HepG2 (cell line): ENCODE data around the gene KCNQ1OT1. TPM values are rescaled to one million over a fixed set of nuclear protein-coding genes. Genes with fewer than 3 reads are reported as not detected.
A peak's percentile ranks its signal among the peaks of the same experiment; 100 is the strongest.

Source experiments
- DMAP1 ChIP-seq: IDR thresholded peaks from 2 replicates; pipeline ENCODE4 v1.6.1; 2016
- EEA1 ChIP-seq: sonication (generic); formaldehyde crosslinking; IDR thresholded peaks from 2 replicates; pipeline ENCODE4 v1.5.1; 2020; ENCODE audit warnings: mild to moderate bottlenecking, missing genetic modification reagents, borderline replicate concordance
- KDM3A ChIP-seq: IDR thresholded peaks from 2 replicates; pipeline ENCODE4 v1.6.1; 2018; ENCODE audit warnings: low read depth, missing compliant biosample characterization
- KLF6 ChIP-seq: IDR thresholded peaks from 2 replicates; pipeline ENCODE4 v1.8.0; 2016; ENCODE audit warnings: missing biosample characterization, missing genetic modification reagents
- PAF1 ChIP-seq: IDR thresholded peaks from 2 replicates; pipeline ENCODE4 v1.6.1; 2016; ENCODE audit warnings: missing genetic modification reagents, missing compliant biosample characterization
- PAWR ChIP-seq: sonication (generic); formaldehyde crosslinking; IDR thresholded peaks from 2 replicates; pipeline ENCODE4 v1.4.0; 2020; ENCODE audit warnings: missing genetic modification reagents, mild to moderate bottlenecking, borderline replicate concordance
- POLR2AphosphoS5 ChIP-seq: IDR thresholded peaks from 2 replicates; pipeline ENCODE4 v1.6.1; 2012; ENCODE audit warnings: low read depth, low read length
- RCOR2 ChIP-seq: IDR thresholded peaks from 2 replicates; pipeline ENCODE4 v1.6.1; 2016; ENCODE audit warnings: missing biosample characterization, missing genetic modification reagents
- SP2 ChIP-seq: sonication (generic); formaldehyde crosslinking; IDR thresholded peaks from 2 replicates; pipeline ENCODE4 v1.5.1; 2020; ENCODE audit warnings: mild to moderate bottlenecking, missing genetic modification reagents
- STAG1 ChIP-seq: sonication (generic); formaldehyde crosslinking; IDR thresholded peaks from 2 replicates; pipeline ENCODE4 v1.4.0; 2020; ENCODE audit warnings: missing genetic modification reagents
- U2AF1 ChIP-seq: fragments of 200-400 bp; formaldehyde crosslinking; optimal IDR thresholded peaks from 2 replicates; pipeline ENCODE3; 2017; ENCODE audit warnings: mild to moderate bottlenecking, low read depth, low read length
- WIZ ChIP-seq: sonication (generic); formaldehyde crosslinking; IDR thresholded peaks from 2 replicates; pipeline ENCODE4 v1.5.1; 2020; ENCODE audit warnings: mild to moderate bottlenecking, missing genetic modification reagents
- ZBTB8A ChIP-seq: sonication (generic); formaldehyde crosslinking; IDR thresholded peaks from 2 replicates; pipeline ENCODE4 v1.4.0; 2020; ENCODE audit warnings: mild to moderate bottlenecking, low read depth, missing genetic modification reagents, borderline replicate concordance
- ZNF101 ChIP-seq: sonication (generic); formaldehyde crosslinking; IDR thresholded peaks from 2 replicates; pipeline ENCODE4 v1.4.0; 2020; ENCODE audit warnings: mild to moderate bottlenecking, low read depth, missing genetic modification reagents, borderline replicate concordance
- ZNF773 ChIP-seq: sonication (generic); formaldehyde crosslinking; IDR thresholded peaks from 2 replicates; pipeline ENCODE4 v1.4.0; 2020; ENCODE audit warnings: missing genetic modification reagents, borderline replicate concordance
- polyA plus RNA-seq, 8 experiments: library from polyadenylated mRNA; depleted of rRNA in 3 of 8; stranded (reverse) in 7 of 8; unstranded in 1 of 8; fragments of >200 nt; fragmentation: Illumina TruSeq in 4 of 8; extraction: Trizol in 4 of 8; gene quantifications; 2 replicates each; pipeline versions ENCODE4 v1.2.1 to v1.2.3, GENCODE V29; 2011 to 2016; ENCODE audit warnings: low read depth in 4 of 8, missing spikeins in 1 of 8, mixed read lengths in 1 of 8; ENCODE audit not compliant: insufficient read depth in 1 of 8
- total RNA-seq, 5 experiments: library from RNA; depleted of rRNA; stranded (reverse); fragments of >200 nt; fragmentation: Illumina TruSeq; extraction: Trizol; gene quantifications; 2 replicates each; pipeline ENCODE4 v1.2.3, GENCODE V29; 2016; ENCODE audit warnings: low read depth in 1 of 5
- TF ChIP-seq, protein P1 (sequence below): sonication (generic); formaldehyde crosslinking; IDR thresholded peaks from 2 replicates; pipeline ENCODE4 v1.5.0; 2020; ENCODE audit warnings: missing genetic modification reagents
- TF ChIP-seq, protein P2 (sequence below): sonication (generic); formaldehyde crosslinking; IDR thresholded peaks from 2 replicates; pipeline ENCODE4 v1.8.1; 2022; ENCODE audit warnings: low read depth, mild to moderate bottlenecking, missing genetic modification reagents
- TF ChIP-seq, protein P3 (sequence below): sonication (generic); formaldehyde crosslinking; IDR thresholded peaks from 2 replicates; pipeline ENCODE4 v1.5.0; 2020; ENCODE audit warnings: missing genetic modification reagents, mild to moderate bottlenecking, borderline replicate concordance
- TF ChIP-seq, protein P4 (sequence below): sonication (generic); formaldehyde crosslinking; IDR thresholded peaks from 2 replicates; pipeline ENCODE4 v1.8.1; 2023; ENCODE audit warnings: mild to moderate bottlenecking, missing genetic modification reagents
- TF ChIP-seq, protein P5 (sequence below): IDR thresholded peaks from 2 replicates; pipeline ENCODE4 v1.6.1; 2016; ENCODE audit warnings: control low read depth
- TF ChIP-seq, protein P6 (sequence below): sonication (generic); formaldehyde crosslinking; IDR thresholded peaks from 2 replicates; pipeline ENCODE4 v1.5.0; 2020; ENCODE audit warnings: mild to moderate bottlenecking, missing genetic modification reagents

KCNQ1OT1 gene
- total and polyA plus RNA-seq, 2 of the 13 experiments (the other 11 are each of a cell fraction or from before 2014, with no cell fraction given): 1.3 to 18.9 TPM

DNA sequence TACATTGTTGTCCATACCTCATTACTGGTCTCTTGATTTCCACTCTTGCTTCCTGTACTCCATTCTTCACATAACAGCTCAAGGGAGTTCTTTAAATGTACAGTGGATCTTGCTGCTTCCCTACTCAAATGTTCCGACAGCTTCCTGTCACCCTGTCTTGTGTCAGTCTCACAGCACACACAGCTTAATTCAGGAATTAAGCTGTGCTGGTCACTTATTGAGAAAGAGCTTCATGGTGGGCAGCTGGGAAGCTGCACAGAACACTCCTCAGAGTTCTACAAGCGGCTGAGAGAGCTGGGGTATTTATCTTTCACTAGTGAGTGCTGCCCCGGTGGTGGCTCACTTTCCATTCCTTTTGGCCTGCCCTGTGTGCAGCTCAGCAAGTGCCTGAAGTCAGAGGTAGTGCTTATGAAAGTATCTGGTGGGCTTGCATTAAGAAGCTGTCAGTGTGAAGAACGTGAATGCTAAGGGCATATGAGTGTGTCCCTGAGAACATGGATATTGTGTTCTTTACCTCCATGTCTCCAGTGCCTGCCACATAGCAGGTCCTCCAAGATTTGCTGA lies 48.7 kb downstream of the KCNQ1OT1 start (continued):
- TF ChIP-seq ZNF101 (CRISPR knock-in tag): no peak
- TF ChIP-seq ZNF773: no peak
- TF ChIP-seq POLR2AphosphoS5: peak; percentile 55; the same call in 1 of the 2 replicates
- TF ChIP-seq, protein P1, sequence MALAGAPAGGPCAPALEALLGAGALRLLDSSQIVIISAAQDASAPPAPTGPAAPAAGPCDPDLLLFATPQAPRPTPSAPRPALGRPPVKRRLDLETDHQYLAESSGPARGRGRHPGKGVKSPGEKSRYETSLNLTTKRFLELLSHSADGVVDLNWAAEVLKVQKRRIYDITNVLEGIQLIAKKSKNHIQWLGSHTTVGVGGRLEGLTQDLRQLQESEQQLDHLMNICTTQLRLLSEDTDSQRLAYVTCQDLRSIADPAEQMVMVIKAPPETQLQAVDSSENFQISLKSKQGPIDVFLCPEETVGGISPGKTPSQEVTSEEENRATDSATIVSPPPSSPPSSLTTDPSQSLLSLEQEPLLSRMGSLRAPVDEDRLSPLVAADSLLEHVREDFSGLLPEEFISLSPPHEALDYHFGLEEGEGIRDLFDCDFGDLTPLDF (CRISPR knock-in tag): no peak
- no peak for TF ChIP-seq KLF6 (CRISPR knock-in tag)
- TF ChIP-seq PAWR (CRISPR knock-in tag): no peak
- TF ChIP-seq U2AF1: peak; percentile 18
- no peak for TF ChIP-seq ZBTB8A (CRISPR knock-in tag)
- TF ChIP-seq RCOR2 (CRISPR knock-in tag): no peak
- TF ChIP-seq EEA1: no peak
- no peak for TF ChIP-seq KDM3A
- TF ChIP-seq PAF1 (CRISPR knock-in tag): peak; percentile 82; the same call in 1 of the 2 replicates
- no peak for TF ChIP-seq STAG1
- no peak for TF ChIP-seq WIZ (CRISPR knock-in tag)
- no peak for TF ChIP-seq SP2 (CRISPR knock-in tag)
- TF ChIP-seq, protein P2, sequence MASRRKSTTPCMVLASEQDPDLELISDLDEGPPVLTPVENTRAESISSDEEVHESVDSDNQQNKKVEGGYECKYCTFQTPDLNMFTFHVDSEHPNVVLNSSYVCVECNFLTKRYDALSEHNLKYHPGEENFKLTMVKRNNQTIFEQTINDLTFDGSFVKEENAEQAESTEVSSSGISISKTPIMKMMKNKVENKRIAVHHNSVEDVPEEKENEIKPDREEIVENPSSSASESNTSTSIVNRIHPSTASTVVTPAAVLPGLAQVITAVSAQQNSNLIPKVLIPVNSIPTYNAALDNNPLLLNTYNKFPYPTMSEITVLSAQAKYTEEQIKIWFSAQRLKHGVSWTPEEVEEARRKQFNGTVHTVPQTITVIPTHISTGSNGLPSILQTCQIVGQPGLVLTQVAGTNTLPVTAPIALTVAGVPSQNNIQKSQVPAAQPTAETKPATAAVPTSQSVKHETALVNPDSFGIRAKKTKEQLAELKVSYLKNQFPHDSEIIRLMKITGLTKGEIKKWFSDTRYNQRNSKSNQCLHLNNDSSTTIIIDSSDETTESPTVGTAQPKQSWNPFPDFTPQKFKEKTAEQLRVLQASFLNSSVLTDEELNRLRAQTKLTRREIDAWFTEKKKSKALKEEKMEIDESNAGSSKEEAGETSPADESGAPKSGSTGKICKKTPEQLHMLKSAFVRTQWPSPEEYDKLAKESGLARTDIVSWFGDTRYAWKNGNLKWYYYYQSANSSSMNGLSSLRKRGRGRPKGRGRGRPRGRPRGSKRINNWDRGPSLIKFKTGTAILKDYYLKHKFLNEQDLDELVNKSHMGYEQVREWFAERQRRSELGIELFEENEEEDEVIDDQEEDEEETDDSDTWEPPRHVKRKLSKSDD (CRISPR knock-in tag): no peak
- TF ChIP-seq, protein P3, sequence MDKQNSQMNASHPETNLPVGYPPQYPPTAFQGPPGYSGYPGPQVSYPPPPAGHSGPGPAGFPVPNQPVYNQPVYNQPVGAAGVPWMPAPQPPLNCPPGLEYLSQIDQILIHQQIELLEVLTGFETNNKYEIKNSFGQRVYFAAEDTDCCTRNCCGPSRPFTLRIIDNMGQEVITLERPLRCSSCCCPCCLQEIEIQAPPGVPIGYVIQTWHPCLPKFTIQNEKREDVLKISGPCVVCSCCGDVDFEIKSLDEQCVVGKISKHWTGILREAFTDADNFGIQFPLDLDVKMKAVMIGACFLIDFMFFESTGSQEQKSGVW (CRISPR knock-in tag): no peak
- TF ChIP-seq, protein P4, sequence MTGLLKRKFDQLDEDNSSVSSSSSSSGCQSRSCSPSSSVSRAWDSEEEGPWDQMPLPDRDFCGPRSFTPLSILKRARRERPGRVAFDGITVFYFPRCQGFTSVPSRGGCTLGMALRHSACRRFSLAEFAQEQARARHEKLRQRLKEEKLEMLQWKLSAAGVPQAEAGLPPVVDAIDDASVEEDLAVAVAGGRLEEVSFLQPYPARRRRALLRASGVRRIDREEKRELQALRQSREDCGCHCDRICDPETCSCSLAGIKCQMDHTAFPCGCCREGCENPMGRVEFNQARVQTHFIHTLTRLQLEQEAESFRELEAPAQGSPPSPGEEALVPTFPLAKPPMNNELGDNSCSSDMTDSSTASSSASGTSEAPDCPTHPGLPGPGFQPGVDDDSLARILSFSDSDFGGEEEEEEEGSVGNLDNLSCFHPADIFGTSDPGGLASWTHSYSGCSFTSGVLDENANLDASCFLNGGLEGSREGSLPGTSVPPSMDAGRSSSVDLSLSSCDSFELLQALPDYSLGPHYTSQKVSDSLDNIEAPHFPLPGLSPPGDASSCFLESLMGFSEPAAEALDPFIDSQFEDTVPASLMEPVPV (CRISPR knock-in tag): no peak
- TF ChIP-seq, protein P5, sequence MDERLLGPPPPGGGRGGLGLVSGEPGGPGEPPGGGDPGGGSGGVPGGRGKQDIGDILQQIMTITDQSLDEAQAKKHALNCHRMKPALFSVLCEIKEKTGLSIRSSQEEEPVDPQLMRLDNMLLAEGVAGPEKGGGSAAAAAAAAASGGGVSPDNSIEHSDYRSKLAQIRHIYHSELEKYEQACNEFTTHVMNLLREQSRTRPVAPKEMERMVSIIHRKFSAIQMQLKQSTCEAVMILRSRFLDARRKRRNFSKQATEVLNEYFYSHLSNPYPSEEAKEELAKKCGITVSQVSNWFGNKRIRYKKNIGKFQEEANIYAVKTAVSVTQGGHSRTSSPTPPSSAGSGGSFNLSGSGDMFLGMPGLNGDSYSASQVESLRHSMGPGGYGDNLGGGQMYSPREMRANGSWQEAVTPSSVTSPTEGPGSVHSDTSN (CRISPR knock-in tag): no peak
- TF ChIP-seq, protein P6, sequence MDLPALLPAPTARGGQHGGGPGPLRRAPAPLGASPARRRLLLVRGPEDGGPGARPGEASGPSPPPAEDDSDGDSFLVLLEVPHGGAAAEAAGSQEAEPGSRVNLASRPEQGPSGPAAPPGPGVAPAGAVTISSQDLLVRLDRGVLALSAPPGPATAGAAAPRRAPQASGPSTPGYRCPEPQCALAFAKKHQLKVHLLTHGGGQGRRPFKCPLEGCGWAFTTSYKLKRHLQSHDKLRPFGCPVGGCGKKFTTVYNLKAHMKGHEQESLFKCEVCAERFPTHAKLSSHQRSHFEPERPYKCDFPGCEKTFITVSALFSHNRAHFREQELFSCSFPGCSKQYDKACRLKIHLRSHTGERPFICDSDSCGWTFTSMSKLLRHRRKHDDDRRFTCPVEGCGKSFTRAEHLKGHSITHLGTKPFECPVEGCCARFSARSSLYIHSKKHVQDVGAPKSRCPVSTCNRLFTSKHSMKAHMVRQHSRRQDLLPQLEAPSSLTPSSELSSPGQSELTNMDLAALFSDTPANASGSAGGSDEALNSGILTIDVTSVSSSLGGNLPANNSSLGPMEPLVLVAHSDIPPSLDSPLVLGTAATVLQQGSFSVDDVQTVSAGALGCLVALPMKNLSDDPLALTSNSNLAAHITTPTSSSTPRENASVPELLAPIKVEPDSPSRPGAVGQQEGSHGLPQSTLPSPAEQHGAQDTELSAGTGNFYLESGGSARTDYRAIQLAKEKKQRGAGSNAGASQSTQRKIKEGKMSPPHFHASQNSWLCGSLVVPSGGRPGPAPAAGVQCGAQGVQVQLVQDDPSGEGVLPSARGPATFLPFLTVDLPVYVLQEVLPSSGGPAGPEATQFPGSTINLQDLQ: peak; percentile 32; the same call in 1 of the 2 replicates
- no peak for TF ChIP-seq DMAP1 (CRISPR knock-in tag)
